ENCODE data around the gene CERS5. TPM values are rescaled to one million over a fixed set of nuclear protein-coding genes. Genes with fewer than 3 reads are reported as not detected.
"Not testable (repeated sequence)": the region's sequence is repeated elsewhere in the genome, so short reads cannot be mapped to it uniquely, and the experiment has no call there.

Gene CERS5
- total RNA-seq, 1 experiment from 2014 or later, result 30.8 TPM

DNA sequence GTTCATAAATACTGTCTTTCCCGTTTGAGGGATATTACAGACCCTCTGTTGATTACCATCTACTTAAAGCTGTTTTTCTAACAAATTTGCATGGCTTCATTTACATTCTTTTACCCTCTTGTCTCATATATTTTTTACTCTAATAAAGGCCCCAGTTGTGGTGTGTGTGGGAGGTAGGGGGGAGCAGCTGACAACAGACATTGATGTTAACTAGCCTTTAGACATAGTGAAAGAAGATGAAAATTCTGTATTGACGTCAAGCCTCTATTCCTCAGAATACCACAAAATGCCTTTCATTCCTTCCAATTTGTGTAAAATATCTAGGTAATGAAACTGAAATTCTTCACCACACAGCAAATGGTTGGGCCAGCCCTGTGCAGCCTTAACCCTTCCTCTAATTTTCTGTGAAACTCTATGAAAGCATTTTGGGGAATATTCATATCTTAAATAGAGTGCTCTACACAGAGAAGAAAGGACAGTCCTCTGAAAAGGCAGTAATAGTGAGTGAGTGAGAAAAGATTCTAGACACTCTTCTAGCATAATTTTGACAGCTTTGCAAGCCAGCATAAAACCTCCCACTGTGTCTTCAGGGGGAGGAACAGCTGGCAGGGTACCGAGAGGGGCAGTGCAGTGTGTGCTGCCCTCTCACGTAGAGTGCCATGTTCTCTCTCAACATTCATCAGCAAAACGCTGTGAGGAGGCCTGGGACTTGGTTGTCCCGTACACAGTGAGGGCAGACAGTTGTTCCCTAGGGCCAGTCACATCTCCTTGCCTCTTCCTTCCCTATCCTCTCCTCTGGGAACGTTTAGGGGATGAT is 20.1 kb upstream of the CERS5 start:
- DNase-seq (ENCODE audit: low read depth), result peak; percentile 75

DNA sequence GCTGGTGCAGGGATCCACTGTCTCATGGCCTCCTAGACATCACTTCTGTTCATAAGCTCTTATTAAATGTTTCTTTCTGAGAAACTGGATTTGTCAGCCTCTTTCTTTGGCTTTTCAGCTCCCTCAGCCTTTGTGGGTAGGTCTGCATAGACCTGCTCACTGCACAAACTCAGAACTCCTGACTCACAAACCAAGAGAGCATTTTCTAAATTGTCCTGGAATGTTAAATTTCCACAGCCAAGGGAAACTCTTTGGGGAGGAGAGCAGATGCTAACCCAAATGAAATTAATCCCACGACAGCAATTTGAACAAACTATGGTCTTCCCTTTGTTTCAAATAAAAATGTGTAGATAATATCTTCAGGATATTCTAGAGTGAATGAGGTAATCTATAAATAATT is 19.5 kb upstream of the CERS5 start:
- DNase-seq (ENCODE audit: low read depth), result peak; percentile 75

DNA sequence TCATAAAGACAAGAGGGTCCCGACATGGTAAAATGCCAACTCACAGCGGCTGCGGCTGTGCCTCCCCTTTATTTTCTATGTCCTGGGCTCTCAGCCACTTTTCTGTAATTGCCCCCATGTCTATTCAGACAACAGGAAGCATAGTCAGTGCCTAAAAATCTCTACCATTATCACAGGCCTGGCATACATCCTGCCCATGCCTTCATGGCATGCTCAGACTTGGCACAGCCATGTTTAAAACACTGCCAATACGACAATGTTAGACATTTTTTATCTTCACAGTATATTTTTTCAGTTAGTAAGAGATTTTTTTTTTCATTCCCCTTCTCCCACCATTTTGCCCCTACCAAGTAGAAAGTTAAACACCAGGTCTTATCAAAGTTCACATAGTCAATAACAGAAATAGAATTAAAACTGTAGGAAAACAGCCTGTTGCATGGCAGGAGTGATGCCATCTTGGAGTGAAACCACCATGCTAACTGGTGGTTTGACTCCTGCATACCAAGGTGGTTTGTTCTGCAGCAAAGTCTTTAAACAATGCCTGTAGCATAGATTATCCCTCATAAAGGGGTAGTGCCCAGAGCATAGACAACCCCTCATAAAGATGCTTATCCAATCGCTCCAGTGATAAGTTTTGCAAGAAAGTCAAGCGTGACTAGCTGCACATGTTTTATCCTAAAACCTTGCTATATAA is 18.9 kb upstream of the CERS5 start:
- DNase-seq (ENCODE audit: low read depth), result no peak

DNA sequence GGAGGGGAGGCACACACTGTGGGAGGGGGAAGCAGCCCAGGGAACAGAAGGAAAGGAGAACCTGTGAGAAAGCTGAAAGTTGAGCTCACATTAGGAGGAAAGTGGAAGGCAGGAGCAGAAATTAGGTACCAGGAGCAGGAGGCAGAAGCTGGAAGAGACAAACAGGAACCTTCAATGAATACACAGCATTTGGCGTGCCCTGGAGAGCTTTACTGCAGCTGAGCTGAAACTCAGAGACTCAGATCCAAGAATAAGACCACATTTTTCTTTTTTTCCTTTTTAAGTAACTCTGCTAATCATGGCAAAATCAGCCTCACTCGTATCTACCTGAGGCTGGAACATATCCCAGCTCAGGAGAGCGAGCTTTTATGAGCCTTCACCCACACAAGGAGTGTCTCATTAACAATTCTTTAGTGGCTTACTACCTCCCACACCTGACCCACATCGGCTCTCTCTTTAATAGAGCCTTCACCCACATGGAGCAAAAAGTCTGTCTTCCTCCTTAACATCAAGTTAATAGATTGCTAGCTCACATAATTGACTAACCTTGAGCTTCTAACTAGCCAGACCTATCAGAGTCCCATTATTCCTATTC is 18.2 kb upstream of the CERS5 start:
- no peak for DNase-seq (ENCODE audit: low read depth)

DNA sequence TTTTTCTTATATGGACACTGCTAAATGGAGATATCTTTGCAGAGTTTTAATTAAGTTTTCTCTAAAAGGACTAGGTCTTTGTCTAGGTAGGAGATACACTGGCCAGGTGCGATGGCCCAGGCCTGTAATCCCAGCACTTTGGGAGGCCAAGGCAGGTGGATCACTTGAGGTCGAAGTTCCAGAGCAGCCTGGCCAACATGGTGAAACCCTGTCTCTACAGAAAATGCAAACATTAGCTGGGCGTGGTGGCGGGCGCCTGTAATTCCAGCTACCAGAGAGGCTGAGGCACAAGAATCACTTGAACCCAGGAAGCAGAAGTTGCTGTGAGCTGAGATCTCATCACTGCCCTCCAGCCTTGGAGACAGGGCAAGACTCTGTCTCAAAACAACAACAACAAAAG is 17.1 kb upstream of the CERS5 start:
- DNase-seq (ENCODE audit: low read depth), result no peak

DNA sequence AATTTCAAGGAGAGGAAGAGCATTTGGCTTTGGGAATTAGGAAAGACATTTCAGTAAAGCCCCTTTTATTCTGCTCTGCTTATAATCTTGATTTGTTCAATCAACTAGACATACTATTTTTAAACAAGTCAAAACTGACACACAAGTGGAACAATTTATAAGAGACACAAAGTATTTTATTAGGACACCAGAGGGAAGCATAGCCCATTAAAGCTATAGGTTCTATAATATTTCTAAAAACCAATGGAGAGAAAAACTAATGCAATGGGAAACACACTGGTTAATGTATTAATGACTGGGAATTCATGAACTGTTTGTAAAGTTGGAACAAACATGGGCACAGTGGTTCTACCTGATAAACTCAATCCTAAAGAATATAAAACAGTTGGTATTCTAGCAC is 15.3 kb upstream of the CERS5 start:
- no peak for DNase-seq (ENCODE audit: low read depth)

DNA sequence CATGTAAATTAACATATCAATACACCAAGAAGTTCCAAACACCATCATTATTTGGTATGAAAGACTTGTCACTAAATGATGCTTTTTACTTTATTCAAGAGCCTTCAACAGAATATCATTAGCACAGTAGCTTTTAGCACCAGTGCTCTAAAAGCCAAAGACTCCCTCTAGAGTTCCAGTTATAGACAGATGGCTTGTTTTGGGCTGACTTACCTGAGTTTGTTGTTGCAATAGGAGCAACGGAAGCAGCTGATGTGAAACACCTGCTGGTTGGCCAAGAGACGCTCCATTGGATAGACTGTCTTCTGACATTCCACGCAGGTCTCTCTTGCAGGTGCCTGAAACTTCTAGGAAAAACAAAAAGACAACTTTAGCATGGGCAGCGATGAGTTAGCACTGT is 14.5 kb upstream of the CERS5 start:
- DNase-seq (ENCODE audit: low read depth), result no peak

DNA sequence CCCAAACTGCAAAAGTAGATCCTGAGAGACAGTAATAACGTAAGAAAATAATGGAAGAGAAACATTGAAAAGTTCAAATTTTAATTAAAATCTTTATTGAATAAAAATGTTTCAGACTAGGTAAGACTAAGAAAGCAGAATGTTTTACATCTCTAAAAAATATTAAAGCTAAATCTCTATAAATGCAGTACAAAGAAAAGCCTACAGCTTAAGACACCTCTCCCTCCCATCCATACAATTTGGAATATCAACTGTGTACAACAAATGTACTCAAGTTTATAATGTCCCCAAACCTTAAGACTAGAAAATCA is 8.5 kb upstream of the CERS5 start:
- no peak for DNase-seq (ENCODE audit: low read depth)

DNA sequence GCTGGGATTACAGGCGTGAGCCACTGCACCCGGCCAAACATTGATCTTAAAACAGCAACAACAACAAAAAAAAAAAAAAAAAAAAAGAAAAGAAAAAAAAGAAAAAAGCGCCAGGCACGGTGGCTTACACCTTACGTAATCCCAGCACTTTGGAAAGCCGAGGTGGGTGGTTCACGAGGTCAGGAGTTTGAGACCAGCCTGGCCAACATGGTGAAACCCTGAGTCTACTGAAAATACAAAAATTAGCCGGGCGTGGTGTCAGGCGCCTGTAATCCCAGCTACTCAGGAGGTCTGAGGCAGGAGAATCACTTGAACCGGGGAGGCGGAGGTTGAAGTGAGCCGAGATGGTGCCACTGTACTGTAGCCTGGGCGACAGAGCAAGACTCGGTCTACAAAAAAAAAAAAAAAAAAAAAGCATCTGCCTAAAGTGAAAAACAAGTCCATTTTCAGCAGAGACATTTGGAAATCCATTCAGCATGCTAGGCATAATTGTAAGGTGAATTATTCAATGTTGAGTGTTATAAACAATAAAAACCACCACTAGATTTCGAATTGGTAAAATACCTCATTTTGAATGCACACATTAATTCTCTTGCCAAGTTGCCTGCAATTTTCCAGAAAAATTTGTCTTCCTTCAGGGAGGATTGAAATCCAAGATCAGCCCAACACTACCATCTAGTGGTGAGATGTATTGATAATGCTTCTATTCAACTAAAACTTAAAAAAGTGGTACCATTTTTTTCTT is 8.0 kb upstream of the CERS5 start:
- peak; percentile 76 for DNase-seq (ENCODE audit: low read depth)

DNA sequence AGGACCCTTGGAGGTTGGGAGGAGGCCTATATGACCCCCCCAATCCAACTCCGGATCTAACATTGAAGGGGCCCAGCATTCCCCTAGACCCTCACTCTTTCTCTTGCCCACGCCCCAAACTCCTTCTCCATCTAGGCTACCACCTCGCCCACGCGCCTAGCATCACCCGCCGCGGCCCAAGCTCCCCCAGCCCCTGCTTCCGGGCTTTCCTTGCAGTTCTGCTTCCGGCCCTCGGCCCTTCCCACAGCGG is 445 bp downstream of the CERS5 start:
- no peak for DNase-seq (ENCODE audit: low read depth)

DNA sequence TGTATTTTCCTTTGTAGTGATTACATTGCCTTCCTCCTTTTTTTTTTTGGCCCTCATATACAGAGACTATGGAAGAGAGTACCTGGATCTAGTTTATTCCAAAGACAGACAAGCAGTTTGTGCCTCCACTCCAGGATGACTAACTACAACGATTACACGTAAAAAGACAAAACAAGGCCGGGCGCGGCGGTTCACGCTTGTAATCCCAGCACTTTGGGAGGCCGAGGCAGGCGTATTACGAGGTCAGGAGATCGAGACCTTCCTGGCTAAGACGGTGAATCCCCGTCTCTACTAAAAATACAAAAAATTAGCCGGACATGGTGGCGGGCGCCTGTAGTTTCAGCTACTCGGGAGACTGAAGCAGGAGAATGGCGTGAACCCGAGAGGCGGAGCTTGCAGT is 2.2 kb downstream of the CERS5 start:
- no peak for DNase-seq (ENCODE audit: low read depth)

DNA sequence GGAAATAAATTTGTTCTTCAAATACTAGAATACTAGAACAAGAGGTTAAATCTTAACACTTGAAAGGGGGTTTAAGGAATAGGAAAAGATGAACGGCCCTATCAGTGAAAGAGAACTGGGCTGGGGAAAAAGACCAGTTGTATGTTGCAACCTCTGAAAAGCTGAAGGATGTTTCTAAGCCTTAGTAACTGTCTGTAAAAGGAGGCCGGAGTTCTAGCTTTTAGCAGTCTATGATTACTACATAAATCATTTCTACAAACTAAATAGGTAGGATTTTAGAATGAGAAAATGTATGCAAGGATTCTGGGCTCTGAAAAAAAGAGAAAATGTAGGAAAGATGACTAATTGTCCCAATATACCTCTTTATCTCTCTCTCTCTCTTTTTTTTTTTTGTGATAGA is 4.9 kb downstream of the CERS5 start:
- no peak for DNase-seq (ENCODE audit: low read depth)

DNA sequence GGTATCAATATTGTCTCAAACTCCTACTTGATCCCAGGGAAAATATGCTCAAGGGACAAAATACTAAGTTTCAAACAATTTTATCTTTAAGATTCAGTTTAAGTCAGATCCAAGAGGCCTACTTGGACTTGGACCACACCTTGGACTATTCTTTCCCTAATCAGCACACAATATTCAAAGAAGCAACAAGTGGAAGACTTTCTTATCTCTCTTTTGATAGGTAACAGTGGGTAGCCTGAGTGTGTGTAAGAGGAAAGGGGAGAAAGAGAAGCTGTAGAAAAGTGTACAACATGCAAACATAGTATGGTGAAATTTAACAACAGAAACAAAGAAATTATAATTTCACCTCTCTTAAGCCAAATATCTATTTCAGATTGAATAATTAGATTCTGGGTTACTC is 6.5 kb downstream of the CERS5 start:
- no peak for DNase-seq (ENCODE audit: low read depth)

DNA sequence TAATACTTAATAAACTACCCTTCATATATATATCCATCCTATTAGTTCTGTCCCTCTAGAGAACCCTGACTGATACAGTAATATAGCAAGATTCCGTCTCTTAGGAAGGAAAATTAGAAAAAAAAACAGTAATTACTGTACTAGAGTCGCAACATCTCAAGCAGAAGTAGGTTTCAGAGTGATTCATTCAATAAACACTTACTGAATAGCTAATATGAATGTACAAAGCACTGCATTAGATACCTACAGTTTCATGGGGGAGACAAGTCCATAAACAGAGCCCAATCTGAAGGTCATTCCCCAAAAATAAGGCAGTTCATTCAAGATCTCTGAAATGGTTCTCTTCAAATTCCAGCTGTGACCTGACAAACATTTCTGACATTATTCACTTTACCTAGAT is 9.9 kb downstream of the CERS5 start:
- DNase-seq (ENCODE audit: low read depth), result no peak

DNA sequence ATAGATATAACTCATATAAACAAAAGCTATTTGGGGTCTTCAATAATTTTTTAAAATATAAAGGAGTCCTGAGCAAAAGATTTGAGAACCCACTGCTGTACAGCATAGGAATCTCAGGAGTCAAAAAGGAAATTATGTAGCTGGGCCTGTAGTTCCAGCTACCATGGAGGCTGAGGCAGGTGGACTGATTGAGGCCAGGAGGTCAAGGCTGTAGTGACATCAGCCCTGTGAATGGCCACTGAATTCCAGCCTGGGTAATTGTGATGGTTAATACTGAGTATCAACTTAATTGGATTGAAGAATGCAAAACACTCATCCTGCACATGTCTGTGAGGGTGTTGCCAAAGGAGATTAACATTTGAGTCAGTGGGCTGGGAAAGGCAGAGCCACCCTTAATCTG is 10.5 kb downstream of the CERS5 start:
- DNase-seq (ENCODE audit: low read depth), result no peak

DNA sequence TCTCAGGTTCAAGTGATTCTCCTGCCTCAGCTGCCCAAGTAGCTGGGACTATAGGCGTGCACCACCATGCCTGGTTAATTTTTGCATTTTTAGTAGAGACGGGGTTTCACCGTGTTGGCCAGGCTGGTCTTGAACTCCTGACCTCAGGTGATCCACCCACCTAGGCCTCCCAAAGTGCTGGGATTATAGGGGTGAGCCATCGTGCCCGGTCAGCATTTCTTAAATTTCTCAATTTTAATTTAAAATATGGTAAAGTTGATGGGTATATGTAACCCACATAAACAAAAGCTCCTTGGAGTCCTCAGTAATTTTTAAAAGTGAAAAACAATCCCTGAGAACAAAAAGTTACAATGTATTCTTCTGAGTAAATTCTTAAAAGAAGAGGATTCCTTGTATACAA is 12.2 kb downstream of the CERS5 start:
- not testable (repeated sequence) for DNase-seq (ENCODE audit: low read depth)

DNA sequence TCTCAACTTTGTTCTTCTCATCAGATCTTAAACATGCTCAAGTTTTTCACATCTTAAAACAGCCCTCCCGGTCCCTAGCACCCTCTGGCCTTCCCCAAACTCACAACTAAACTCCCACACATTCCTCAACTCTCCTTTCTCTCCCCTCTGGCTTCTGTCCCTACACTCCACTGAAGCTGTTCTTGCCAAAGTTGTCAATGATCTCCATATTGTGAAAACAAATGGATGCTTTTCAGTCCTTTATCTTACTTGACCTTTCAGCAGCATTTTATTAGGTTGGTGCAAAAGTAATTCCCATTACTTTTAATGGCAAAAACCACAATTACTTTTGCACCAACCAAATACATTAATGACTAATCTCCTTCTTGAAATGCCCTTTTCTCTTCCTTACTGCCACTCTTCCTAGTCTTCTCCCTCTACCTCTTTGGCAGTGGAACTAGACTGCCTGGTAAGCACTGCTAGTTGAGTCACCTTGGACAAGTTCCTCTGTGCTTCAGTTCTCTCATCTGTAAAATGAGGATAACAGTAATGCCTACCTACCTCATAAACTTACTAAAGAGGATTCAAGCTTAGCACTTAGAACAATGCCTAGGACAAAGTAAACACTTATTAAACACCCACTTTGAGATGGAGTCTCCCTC is 16.0 kb downstream of the CERS5 start:
- no peak for DNase-seq (ENCODE audit: low read depth)

DNA sequence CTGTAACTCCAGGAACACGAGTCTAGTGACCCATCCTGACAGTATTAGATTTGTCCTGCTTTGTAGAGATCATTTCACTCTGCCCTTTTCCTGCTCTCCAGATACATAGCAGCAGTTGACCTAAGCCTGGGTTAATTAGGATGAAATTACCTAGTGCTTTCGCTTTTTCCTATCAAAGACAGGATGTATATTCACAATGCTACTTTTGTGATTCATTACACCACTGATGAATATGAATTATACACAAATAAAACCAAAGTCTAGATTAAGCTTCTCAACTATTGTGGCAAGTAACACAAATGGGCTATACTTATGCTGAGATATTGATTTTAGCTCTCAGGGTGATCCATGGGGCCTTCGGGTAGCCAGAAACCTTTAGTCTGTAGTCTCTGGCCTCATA is 17.9 kb downstream of the CERS5 start:
- no peak for DNase-seq (ENCODE audit: low read depth)

DNA sequence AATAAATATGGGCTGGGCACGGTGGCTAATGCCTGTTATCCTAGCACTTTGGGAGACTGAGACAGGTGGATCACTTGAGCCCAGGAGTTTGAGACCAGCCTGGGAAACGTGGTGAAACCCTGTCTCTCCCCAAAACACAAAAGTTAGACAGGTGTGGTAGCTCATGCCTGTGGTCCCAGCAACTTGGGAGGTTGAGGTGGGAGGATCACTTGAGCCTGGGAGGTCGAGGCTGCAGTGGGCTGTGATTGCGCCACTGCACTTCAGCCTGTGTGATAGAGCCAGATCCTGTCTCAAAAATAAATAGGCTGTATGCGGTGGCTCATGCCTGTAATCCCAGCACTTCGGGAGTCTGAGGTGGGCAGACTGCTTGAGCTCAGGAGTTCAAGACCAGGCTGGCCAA is 19.2 kb downstream of the CERS5 start:
- DNase-seq (ENCODE audit: low read depth), result not testable (repeated sequence)

DNA sequence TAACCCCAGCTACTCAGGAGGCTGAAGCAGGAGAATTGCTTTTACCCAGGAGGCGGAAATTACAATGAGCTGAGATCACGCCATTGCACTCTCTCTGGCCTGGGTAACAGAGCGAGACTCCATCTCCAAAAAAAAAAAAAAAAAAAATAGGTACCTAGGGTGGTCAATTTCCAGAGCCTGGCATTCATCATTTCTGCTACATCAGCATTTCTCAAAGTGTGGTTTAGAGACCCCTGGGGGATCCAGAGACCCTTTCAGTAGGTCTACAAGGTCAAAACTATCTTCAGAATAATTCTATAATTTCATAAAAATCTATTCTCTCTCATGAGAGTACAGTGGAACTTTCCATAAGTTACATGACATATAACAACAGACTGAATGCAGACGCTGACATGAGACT is 19.9 kb downstream of the CERS5 start:
- no peak for DNase-seq (ENCODE audit: low read depth)

DNA sequence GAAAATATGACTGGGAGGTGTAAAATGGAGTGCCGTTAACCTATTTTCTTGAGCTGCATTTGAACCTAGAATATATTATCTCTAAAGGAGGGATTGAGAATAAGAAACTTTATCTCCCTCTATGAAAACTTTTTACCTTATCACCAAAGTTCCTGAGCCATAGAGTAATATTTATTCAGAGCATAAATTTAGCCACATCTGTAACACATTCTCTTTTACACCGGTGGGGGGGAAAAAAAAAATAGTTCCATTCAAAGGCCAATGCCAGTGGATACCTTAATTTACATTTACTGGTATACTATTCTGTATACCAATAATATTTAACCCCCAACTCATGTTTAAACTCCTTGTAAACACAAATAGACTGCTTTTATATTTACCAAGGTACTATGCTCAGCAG is 21.7 kb downstream of the CERS5 start:
- no peak for DNase-seq (ENCODE audit: low read depth)

DNA sequence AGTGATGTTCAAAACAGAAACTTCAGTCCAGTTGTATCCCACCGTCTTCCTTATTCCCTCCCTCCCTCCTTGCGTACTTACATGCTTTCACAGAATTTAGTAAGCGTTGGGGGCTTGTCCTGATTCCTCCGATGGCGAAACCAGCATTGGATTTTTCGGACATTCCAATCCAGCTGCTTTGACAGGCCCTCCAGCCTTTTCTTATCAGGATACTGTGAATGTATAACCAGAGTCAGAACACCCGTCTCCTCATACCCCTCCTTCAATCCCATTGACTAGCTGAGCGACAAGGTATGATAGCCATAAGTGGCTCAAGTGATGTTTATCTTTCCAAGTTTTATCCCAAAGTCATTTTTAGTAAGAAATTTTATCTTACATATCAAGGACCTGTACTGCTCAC is 24.2 kb downstream of the CERS5 start:
- no peak for DNase-seq (ENCODE audit: low read depth)

All from LHCN-M2 (cell line).